Measurements from ENCODE around the gene PUS3. TPM values are rescaled to one million over a fixed set of nuclear protein-coding genes. Genes with fewer than 3 reads are reported as not detected.

The PUS3 gene
- total RNA-seq (1 to 10 TPM; 8.8 to 9.4 TPM), polyA plus RNA-seq (1 to 10 TPM; 8.0 to 8.1 TPM)
- long read RNA-seq, donor 1, transcript PUS3-201 (4 exons, 1,843 nt): major isoform, 21 of 34 reads
- long read RNA-seq, donor 1, transcript PUS3-205 (3 exons, 1,419 nt): minor isoform, 6 of 34 reads
- long read RNA-seq, donor 1, partial matches to known transcripts: 1 of 34 reads
- long read RNA-seq, donor 1, other reads (novel, unspliced or antisense): 5 of 34 reads
- long read RNA-seq, donor 2, partial matches to known transcripts: 0 of 3 reads
- long read RNA-seq, donor 2, other reads (novel, unspliced or antisense): 0 of 3 reads

- 2% methylated on average over 31 of the region's 31 CpGs for WGBS, 2 donors
- peak; percentile 95 for ATAC-seq (ENCODE audit: low FRiP score)
Observed at GRCh38 chr11:125902927-125903710, at the start of gene PUS3. PUS3 (minus strand) TSS chr11:125903206; CDS start chr11:125896284, 6,922 bp downstream.

DNA sequence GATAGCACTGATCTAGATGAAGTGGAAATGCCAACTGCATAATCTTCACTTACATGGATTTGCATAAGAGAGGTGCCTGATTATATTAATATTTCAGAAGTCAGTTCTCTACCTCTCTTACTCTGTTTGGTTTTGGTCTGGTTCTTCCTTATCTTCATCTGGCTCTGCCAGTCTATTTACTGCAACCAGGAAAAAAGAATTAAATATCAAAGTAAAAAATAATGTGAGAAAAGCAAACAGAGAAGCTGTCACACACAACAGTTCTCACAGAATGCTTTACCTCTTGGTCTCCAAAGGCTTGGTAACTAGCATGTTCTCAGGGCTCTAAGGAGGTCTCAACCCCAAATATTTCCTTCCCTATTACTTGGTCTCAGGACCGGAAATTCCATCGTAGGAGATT is 49.6 kb upstream of the PUS3 start:
- WGBS, 2 donors: 77 to 78% methylated on average over 2 of the region's 2 CpGs
- intact Hi-C loops (cut with DNase I): no loop called here

More at GRCh38 chr11:125902927-125903710, at the start of gene PUS3:
- DNase-seq: peak; percentile 93 to 97
- intact Hi-C loops (cut with DNase I): no loop called here
- Histone ChIP-seq H3K9me3 (ENCODE audit: control insufficient read depth, low read length) (no peaks in the 10 kb centered on the region), H3K36me3 (ENCODE audit: control insufficient read depth in 1 of 2, insufficient read depth in 2 of 2, low read length in 1 of 2) (peaks cover 0 to 2% of the 10 kb centered on the region in 2 donors), H3K27ac (ENCODE audit: low read depth in 1 of 2, low read length in 2 of 2) (peak within 1 kb of the TSS in 1 of 2 donors; percentile 95), H3K4me1 (ENCODE audit: control insufficient read depth in 1 of 2, insufficient read depth in 2 of 2, low read length in 2 of 2) (no peaks in the 10 kb centered on the region), H3K4me3 (ENCODE audit: low read length in 2 of 2) (peak within 1 kb of the TSS; percentile 48 to 95), H3K27me3 (ENCODE audit: control insufficient read depth in 1 of 2, insufficient read depth in 2 of 2, low read length in 1 of 2) (no peaks in the 10 kb centered on the region)

DNA sequence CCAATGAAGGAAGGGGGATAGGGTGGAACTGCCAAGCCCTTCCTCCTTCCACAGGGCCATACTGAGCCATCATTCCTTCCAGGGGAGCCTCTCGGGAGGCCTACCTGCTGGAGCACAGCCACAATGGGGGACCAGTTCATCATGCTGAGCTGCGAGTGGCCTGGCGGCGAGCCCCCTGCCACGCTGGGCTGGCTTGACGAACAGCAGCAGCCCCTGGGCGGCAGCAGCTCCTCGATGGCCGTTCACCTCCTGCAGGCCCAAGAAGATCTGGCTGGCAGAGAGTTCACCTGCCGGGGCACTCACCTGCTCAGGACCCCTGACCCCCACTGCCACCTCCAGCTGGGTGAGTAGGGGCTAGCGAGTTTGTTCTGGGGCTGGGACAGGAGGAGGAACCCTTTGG is 48.7 kb upstream of the PUS3 start:
- WGBS, 2 donors: 52 to 64% methylated on average over 11 of the region's 11 CpGs
- Histone ChIP-seq H3K27me3 (ENCODE audit: control insufficient read depth in 1 of 2, insufficient read depth in 2 of 2, low read length in 1 of 2) (no peaks in the 10 kb centered on the region), H3K4me3 (ENCODE audit: low read length in 2 of 2) (no peak overlapping the region), H3K27ac (ENCODE audit: low read depth in 1 of 2, low read length in 2 of 2) (no peak overlapping the region), H3K36me3 (ENCODE audit: control insufficient read depth in 1 of 2, insufficient read depth in 2 of 2, low read length in 1 of 2) (no peaks in the 10 kb centered on the region), H3K4me1 (ENCODE audit: control insufficient read depth in 1 of 2, insufficient read depth in 2 of 2, low read length in 2 of 2) (no peaks in the 10 kb centered on the region), H3K9me3 (ENCODE audit: control insufficient read depth, low read length) (no peaks in the 10 kb centered on the region)
- intact Hi-C loops (cut with DNase I): no loop called here
- no peak for DNase-seq
- ATAC-seq (ENCODE audit: low FRiP score): no peak

More for the DNA sequence above, 49.6 kb upstream of the PUS3 start:
- DNase-seq (no peak), ATAC-seq (ENCODE audit: low FRiP score) (no peak)
- Histone ChIP-seq H3K36me3 (ENCODE audit: control insufficient read depth in 1 of 2, insufficient read depth in 2 of 2, low read length in 1 of 2) (no peaks in the 10 kb centered on the region), H3K4me1 (ENCODE audit: control insufficient read depth in 1 of 2, insufficient read depth in 2 of 2, low read length in 2 of 2) (no peaks in the 10 kb centered on the region), H3K27ac (ENCODE audit: low read depth in 1 of 2, low read length in 2 of 2) (no peak overlapping the region), H3K27me3 (ENCODE audit: control insufficient read depth in 1 of 2, insufficient read depth in 2 of 2, low read length in 1 of 2) (no peaks in the 10 kb centered on the region), H3K4me3 (ENCODE audit: low read length in 2 of 2) (no peak overlapping the region), H3K9me3 (ENCODE audit: control insufficient read depth, low read length) (no peaks in the 10 kb centered on the region)

DNA sequence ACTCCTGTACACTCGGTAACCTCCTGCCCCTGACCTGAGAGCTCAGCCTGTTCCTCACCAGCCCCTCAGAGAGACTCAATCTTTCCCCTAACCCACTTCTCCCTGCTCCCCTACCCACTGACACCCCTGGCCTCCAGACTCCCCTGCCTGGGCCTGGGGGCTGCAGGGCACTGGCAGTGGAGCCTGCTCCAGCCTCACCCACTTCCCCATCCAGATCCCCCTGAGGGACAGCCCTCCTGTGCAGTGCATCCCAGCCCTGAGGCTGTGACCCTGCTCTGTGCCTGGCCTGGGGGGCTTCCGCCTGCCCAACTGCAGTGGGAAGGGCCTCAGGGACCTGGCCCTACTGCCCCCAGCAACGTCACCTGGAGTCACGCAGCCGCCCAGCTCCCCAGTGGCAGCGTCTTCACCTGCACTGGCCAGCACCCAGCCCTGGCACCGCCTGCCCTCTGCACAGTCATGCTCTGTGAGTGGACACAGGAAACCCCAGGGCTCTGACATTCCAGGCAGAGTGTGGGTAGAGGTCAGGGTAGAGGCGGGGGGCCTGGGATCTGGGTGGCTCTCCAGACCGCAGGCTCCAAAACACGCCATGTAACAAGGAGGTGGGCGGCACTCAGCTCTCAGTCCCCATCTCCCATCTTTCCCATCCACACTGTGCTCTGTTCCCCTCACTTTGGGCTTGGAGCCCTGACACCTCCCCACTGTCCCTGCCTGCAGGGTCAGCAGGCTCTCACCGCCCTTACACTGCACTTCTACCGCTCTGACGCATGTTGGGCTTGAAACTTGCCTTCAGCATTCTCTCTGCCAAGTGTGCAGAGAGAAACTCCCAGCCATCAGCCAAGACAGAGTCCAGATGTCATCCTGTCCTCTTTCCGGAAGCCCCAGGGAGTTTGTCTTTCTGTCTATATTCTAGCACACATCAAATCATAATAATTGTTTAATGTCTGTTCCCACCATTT is 48.0 kb upstream of the PUS3 start:
- DNase-seq (no peak), ATAC-seq (ENCODE audit: low FRiP score) (peak; percentile 58)
- H3K27ac ChIP-seq (ENCODE audit: low read depth in 1 of 2, low read length in 2 of 2): no peak overlapping the region
- no peaks in the 10 kb centered on the region for H3K4me1 ChIP-seq (ENCODE audit: control insufficient read depth in 1 of 2, insufficient read depth in 2 of 2, low read length in 2 of 2)
- no peaks in the 10 kb centered on the region for H3K27me3 ChIP-seq (ENCODE audit: control insufficient read depth in 1 of 2, insufficient read depth in 2 of 2, low read length in 1 of 2)
- intact Hi-C loops (cut with DNase I): no loop called here
- no peaks in the 10 kb centered on the region for H3K9me3 ChIP-seq (ENCODE audit: control insufficient read depth, low read length)
- H3K4me3 ChIP-seq (ENCODE audit: low read length in 2 of 2): no peak overlapping the region
- no peaks in the 10 kb centered on the region for H3K36me3 ChIP-seq (ENCODE audit: control insufficient read depth in 1 of 2, insufficient read depth in 2 of 2, low read length in 1 of 2)
- 71 to 74% methylated on average over 14 to 15 of the region's 15 CpGs for WGBS, 2 donors

DNA sequence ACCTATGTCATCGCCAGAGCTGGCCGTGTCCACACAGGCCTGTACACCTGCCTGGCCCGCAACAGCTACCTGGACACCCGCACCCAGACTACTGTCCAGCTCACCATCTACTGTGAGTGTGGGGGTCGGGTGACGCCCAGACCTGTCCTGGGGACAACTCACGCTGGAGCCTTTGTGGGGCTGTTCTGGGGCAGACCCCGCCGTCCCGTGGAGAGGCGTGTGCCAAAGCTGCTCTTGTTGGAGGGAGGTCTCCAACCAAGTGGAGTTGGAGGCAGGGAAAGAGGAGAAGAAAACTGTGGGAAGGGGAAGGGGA is 47.1 kb upstream of the PUS3 start:
- H3K4me3 ChIP-seq (ENCODE audit: low read length in 2 of 2): no peak overlapping the region
- intact Hi-C loops (cut with DNase I): no loop called here
- H3K9me3 ChIP-seq (ENCODE audit: control insufficient read depth, low read length): no peaks in the 10 kb centered on the region
- no peak for DNase-seq
- ATAC-seq (ENCODE audit: low FRiP score): no peak
- H3K4me1 ChIP-seq (ENCODE audit: control insufficient read depth in 1 of 2, insufficient read depth in 2 of 2, low read length in 2 of 2): no peaks in the 10 kb centered on the region
- WGBS, 2 donors: 92 to 96% methylated on average over 11 of the region's 11 CpGs
- no peak overlapping the region for H3K27ac ChIP-seq (ENCODE audit: low read depth in 1 of 2, low read length in 2 of 2)
- no peaks in the 10 kb centered on the region for H3K36me3 ChIP-seq (ENCODE audit: control insufficient read depth in 1 of 2, insufficient read depth in 2 of 2, low read length in 1 of 2)
- H3K27me3 ChIP-seq (ENCODE audit: control insufficient read depth in 1 of 2, insufficient read depth in 2 of 2, low read length in 1 of 2): no peaks in the 10 kb centered on the region

GRCh38 chr11:125949271-125950177 is 46.5 kb upstream of the PUS3 start:
- DNase-seq (no peak), ATAC-seq (ENCODE audit: low FRiP score) (no peak)
- H3K27ac ChIP-seq (ENCODE audit: low read depth in 1 of 2, low read length in 2 of 2): no peak overlapping the region
- H3K27me3 ChIP-seq (ENCODE audit: control insufficient read depth in 1 of 2, insufficient read depth in 2 of 2, low read length in 1 of 2): no peaks in the 10 kb centered on the region
- H3K36me3 ChIP-seq (ENCODE audit: control insufficient read depth in 1 of 2, insufficient read depth in 2 of 2, low read length in 1 of 2): no peaks in the 10 kb centered on the region
- 93% methylated on average over 22 of the region's 22 CpGs for WGBS, 2 donors
- intact Hi-C loops (cut with DNase I): no loop called here
- H3K9me3 ChIP-seq (ENCODE audit: control insufficient read depth, low read length): no peaks in the 10 kb centered on the region
- no peaks in the 10 kb centered on the region for H3K4me1 ChIP-seq (ENCODE audit: control insufficient read depth in 1 of 2, insufficient read depth in 2 of 2, low read length in 2 of 2)
- H3K4me3 ChIP-seq (ENCODE audit: low read length in 2 of 2): no peak overlapping the region

GRCh38 chr11:125948278-125949051 is 45.5 kb upstream of the PUS3 start:
- Histone ChIP-seq H3K27me3 (ENCODE audit: control insufficient read depth in 1 of 2, insufficient read depth in 2 of 2, low read length in 1 of 2) (no peaks in the 10 kb centered on the region), H3K4me3 (ENCODE audit: low read length in 2 of 2) (no peak overlapping the region), H3K9me3 (ENCODE audit: control insufficient read depth, low read length) (no peaks in the 10 kb centered on the region), H3K27ac (ENCODE audit: low read depth in 1 of 2, low read length in 2 of 2) (no peak overlapping the region), H3K4me1 (ENCODE audit: control insufficient read depth in 1 of 2, insufficient read depth in 2 of 2, low read length in 2 of 2) (no peaks in the 10 kb centered on the region), H3K36me3 (ENCODE audit: control insufficient read depth in 1 of 2, insufficient read depth in 2 of 2, low read length in 1 of 2) (no peaks in the 10 kb centered on the region)
- peak in 1 of 2 donors; percentile 31 for DNase-seq
- no peak for ATAC-seq (ENCODE audit: low FRiP score)
- intact Hi-C loops (cut with DNase I): no loop called here
- 85 to 87% methylated on average over 22 to 23 of the region's 23 CpGs for WGBS, 2 donors

Data from aorta (tissue), 5 donors.